Liver (tissue), 3 donors: ENCODE data around the gene SEMA3E.

Experiments used
- CTCF ChIP-seq: fragments of 150-350 bp; IDR thresholded peaks from 2 replicates; pipeline ENCODE4 v1.5.1; 2017; ENCODE audit warnings: improper control_type of control experiment, low read depth, low read length; ENCODE audit not compliant: missing input control
- GABPA ChIP-seq, 2 donors: IDR thresholded peaks in 1 of 2; conservative IDR thresholded peaks in 1 of 2; 2 replicates each; pipeline ENCODE4 v1.6.1; 2016; ENCODE audit warnings: antibody characterized with exemption in 2 of 2, mild to moderate bottlenecking in 1 of 2, moderate library complexity in 1 of 2
- MAX ChIP-seq: IDR thresholded peaks from 2 replicates; pipeline ENCODE4 v1.6.1; 2016; ENCODE audit warnings: antibody characterized with exemption
- TAF1 ChIP-seq: conservative IDR thresholded peaks from 2 replicates; pipeline ENCODE4 v1.6.1; 2016; ENCODE audit warnings: antibody characterized with exemption, mild to moderate bottlenecking
- donor health status: healthy.
- donor health status: healthy.

- no peak for TF ChIP-seq CTCF
- no peak for TF ChIP-seq MAX
- no peak for TF ChIP-seq TAF1
- no peak for TF ChIP-seq GABPA (IDR thresholded peaks at IDR 0.05 in 1 of 2, conservative IDR thresholded peaks at IDR 0.05 in 1 of 2)
These were observed 182.6 kb downstream of the SEMA3E start for GRCh38 chr7:83466187-83466923.
